Gastroesophageal sphincter (tissue), 4 donors: ENCODE results near the gene SLC2A1. TPM values are rescaled to one million over a fixed set of nuclear protein-coding genes. Genes with fewer than 3 reads are reported as not detected.

Experiments
- ATAC-seq: fragments of 150-250 bp; one replicate; pipeline ENCODE4 v1.9.1; 2016; ENCODE audit warnings: mild to moderate bottlenecking, moderate library complexity
- H3K27ac ChIP-seq, 4 donors: fragments of 200-600 bp; sonication (generic) in 3 of 4; 1 replicate in 3 of 4; 2 replicates in 1 of 4; pipeline ENCODE4 v1.5.1; 2016 to 2019
- H3K27me3 ChIP-seq: fragments of 200-600 bp; sonication (generic); one replicate; pipeline ENCODE4 v1.5.1; 2019
- H3K36me3 ChIP-seq, 2 donors: fragments of 200-600 bp; sonication (generic); one replicate each; pipeline ENCODE4 v1.5.1; 2019; ENCODE audit warnings: control low read depth in 1 of 2
- H3K4me1 ChIP-seq, 3 donors: fragments of 200-600 bp; sonication (generic); 1 replicate in 2 of 3; 2 replicates in 1 of 3; pipeline ENCODE4 v1.5.1; 2016 to 2019; ENCODE audit warnings: control low read depth in 2 of 3
- H3K4me3 ChIP-seq, 2 donors: fragments of 200-600 bp; sonication (generic); one replicate each; pipeline ENCODE4 v1.5.1; 2019; ENCODE audit warnings: mild to moderate bottlenecking in 1 of 2, moderate library complexity in 1 of 2
- H3K9me3 ChIP-seq, 3 donors: fragments of 200-600 bp; sonication (generic); one replicate each; pipeline ENCODE4 v1.5.1; 2017 to 2019; ENCODE audit warnings: control low read depth in 2 of 3
- EP300 ChIP-seq: sonication (generic); formaldehyde crosslinking; IDR thresholded peaks from one replicate; pipeline ENCODE4 v1.6.1; 2017; ENCODE audit warnings: antibody characterized with exemption, mild to moderate bottlenecking
- POLR2A ChIP-seq, 2 donors: fragments of 450-650 bp; IDR thresholded peaks; one replicate each; pipeline ENCODE4 v1.6.1; 2017; ENCODE audit warnings: antibody characterized with exemption in 2 of 2, mild to moderate bottlenecking in 2 of 2, moderate library complexity in 1 of 2
- POLR2AphosphoS5 ChIP-seq: sonication (generic); formaldehyde crosslinking; IDR thresholded peaks from one replicate; pipeline ENCODE4 v1.6.1; 2017; ENCODE audit warnings: antibody characterized with exemption
- WGBS, 2 donors: methylation state at CpG; one replicate each; pipeline ENCODE4 v1.1.5; 2018; ENCODE audit warnings: low coverage in 1 of 2; 5-methylcytosine and 5-hydroxymethylcytosine counted together
- total RNA-seq, 4 donors: library from RNA; depleted of rRNA; stranded (reverse); fragments of >200 nt; gene quantifications; one replicate each; pipeline ENCODE4 v1.1.0, GENCODE V29; 2016
- TF ChIP-seq, protein P1 (sequence below), 4 experiments: fragments of 200-600 bp in 2 of 4; fragments of 450-650 bp in 2 of 4; sonication (generic) in 1 of 4; IDR thresholded peaks; one replicate each; pipeline ENCODE4 v1.5.1; 2017 to 2019; ENCODE audit warnings: antibody characterized with exemption in 4 of 4, mild to moderate bottlenecking in 2 of 4, moderate library complexity in 2 of 4

SLC2A1 gene
- total RNA-seq, 4 donors from 2014 or later = 23.5 to 106 (median 45.9) TPM

- H3K36me3 ChIP-seq = peaks cover 0 to 53% of the 10 kb centered on the region in 2 donors
- H3K27me3 ChIP-seq = no peaks in the 10 kb centered on the region
- H3K4me3 ChIP-seq = no peak overlapping the region
- no peak overlapping the region for H3K27ac ChIP-seq
- no peak for TF ChIP-seq POLR2A (IDR thresholded peaks at IDR 0.05)
- TF ChIP-seq, protein P1, sequence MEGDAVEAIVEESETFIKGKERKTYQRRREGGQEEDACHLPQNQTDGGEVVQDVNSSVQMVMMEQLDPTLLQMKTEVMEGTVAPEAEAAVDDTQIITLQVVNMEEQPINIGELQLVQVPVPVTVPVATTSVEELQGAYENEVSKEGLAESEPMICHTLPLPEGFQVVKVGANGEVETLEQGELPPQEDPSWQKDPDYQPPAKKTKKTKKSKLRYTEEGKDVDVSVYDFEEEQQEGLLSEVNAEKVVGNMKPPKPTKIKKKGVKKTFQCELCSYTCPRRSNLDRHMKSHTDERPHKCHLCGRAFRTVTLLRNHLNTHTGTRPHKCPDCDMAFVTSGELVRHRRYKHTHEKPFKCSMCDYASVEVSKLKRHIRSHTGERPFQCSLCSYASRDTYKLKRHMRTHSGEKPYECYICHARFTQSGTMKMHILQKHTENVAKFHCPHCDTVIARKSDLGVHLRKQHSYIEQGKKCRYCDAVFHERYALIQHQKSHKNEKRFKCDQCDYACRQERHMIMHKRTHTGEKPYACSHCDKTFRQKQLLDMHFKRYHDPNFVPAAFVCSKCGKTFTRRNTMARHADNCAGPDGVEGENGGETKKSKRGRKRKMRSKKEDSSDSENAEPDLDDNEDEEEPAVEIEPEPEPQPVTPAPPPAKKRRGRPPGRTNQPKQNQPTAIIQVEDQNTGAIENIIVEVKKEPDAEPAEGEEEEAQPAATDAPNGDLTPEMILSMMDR (IDR thresholded peaks at IDR 0.05) = no peak
- peaks cover 0 to 23% (median 7%) of the 10 kb centered on the region in 3 donors for H3K4me1 ChIP-seq
- 75% methylated on average over 2 of the region's 11 CpGs; no CpG with 5 or more reads in 1 of the 2 donors for WGBS, 2 donors
- no peaks in the 10 kb centered on the region for H3K9me3 ChIP-seq
- ATAC-seq = no peak
Measured at GRCh38 chr1:42926879-42927242, 31.8 kb downstream of the SLC2A1 start.

GRCh38 chr1:42926235-42926878 lies 32.3 kb downstream of the SLC2A1 start:
- H3K36me3 ChIP-seq = peaks cover 0 to 53% of the 10 kb centered on the region in 2 donors
- no peak for ATAC-seq
- no peaks in the 10 kb centered on the region for H3K9me3 ChIP-seq
- 82 to 84% methylated on average over 4 of the region's 5 CpGs for WGBS, 2 donors
- TF ChIP-seq POLR2AphosphoS5 (no peak), POLR2A (IDR thresholded peaks at IDR 0.05) (no peak), EP300 (no peak)
- TF ChIP-seq, protein P1 (IDR thresholded peaks at IDR 0.05) = no peak
- no peak overlapping the region for H3K4me3 ChIP-seq
- no peaks in the 10 kb centered on the region for H3K27me3 ChIP-seq
- H3K27ac ChIP-seq = no peak overlapping the region
- peaks cover 0 to 21% (median 7%) of the 10 kb centered on the region in 3 donors for H3K4me1 ChIP-seq

DNA sequence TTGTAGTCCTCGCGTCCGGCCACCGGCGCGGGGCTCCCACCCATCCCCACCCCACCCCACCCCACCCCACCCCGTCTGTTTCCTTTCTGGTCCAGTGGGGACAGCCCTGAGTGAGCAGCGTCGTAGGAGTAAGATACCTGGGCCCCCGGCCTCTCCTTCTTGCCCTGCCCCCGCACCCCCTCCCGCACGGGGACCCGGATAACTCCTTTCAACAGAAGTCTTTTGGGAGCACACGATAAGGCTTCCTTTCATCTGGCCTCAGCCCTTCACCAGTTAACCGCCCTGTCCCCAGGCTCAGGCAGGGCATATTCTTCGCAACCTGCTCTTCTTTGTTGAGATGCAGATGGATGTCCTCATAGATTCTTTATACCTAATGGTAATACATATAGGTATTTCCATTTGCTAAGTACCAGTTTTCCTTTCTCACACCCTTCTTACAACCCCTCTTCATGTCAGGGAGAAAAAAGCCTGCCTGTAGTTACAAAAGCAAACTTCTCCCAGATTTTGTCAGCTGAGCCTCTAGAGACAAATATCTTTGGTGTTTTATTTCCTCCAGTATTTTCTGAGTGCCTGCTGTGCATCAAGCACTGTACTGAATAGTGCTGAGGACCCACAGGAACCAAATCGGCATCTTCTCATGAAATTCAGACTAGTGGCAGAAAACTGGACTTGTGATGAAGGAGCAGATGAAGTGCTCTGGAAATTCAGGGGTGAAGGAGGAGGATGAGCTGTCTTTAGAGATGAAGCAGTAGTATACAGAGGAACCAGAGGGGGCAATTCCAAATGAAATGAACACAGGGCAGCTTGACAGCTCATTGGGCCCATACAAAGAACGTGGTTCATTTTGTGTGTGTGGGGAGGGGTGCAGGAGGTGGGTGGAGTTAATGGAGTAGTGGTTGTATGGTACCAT lies 33.6 kb downstream of the SLC2A1 start:
- H3K9me3 ChIP-seq = no peaks in the 10 kb centered on the region
- H3K27me3 ChIP-seq = no peaks in the 10 kb centered on the region
- peak; percentile 14 for ATAC-seq
- H3K27ac ChIP-seq = peak overlapping the region; percentile 73 to 98 (median 97)
- H3K4me3 ChIP-seq = peak overlapping the region; percentile 59 to 84
- 13 to 46% methylated on average over 5 to 9 of the region's 19 CpGs for WGBS, 2 donors
- TF ChIP-seq EP300 (no peak), POLR2A (IDR thresholded peaks at IDR 0.05) (no peak), POLR2AphosphoS5 (no peak)
- TF ChIP-seq, protein P1 (IDR thresholded peaks at IDR 0.05) = no peak
- H3K36me3 ChIP-seq = peaks cover 0 to 45% of the 10 kb centered on the region in 2 donors
- H3K4me1 ChIP-seq = peaks cover 0 to 21% (median 7%) of the 10 kb centered on the region in 3 donors

DNA sequence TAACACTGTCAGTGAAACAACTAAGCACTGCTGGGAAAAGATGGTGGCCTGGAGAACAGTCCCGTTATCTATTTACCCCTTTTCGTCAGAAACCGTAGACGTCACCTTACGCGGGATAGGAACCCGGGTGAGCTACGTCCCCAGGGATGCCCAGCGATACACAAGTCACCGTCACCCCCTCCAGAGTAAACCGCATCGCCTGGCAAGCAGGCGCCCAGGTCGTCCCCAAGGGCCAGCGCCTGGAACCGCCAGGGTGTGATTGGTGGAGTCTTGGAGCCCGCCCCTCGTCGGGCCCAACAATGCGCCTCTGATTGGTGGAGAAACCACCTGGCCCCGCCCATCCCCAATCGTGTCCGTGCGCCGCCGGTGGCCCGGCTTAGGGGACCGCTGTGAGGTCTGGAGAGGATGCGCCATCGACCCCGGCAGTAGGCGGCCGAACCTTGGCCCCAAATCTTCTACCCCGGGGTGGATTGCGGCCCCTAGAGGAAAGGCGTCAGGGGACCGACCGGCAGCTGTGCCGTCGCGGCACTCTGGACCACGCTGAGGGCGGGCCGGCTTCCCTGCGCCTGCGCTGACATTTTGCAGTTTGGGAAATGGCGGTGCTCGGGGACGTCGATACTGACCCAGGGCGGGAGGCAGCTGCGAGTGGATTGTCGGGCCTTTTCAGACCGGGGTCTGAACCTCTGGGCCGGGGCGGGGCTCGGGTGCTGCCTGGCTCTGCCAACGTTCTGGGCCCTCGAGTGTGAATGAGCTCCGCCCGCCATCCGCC lies 34.4 kb downstream of the SLC2A1 start:
- peak; percentile 99 for ATAC-seq
- WGBS, 2 donors = 0% methylated on average over 11 of the region's 62 CpGs; no CpG with 5 or more reads in 1 of the 2 donors

More for the DNA sequence above, 34.4 kb downstream of the SLC2A1 start:
- Histone ChIP-seq H3K4me1 (peaks cover 0 to 21% (median 7%) of the 10 kb centered on the region in 3 donors), H3K27me3 (no peaks in the 10 kb centered on the region), H3K4me3 (peak overlapping the region; percentile 59 to 84), H3K9me3 (no peaks in the 10 kb centered on the region), H3K36me3 (peaks cover 0 to 36% of the 10 kb centered on the region in 2 donors), H3K27ac (peak overlapping the region; percentile 73 to 98 (median 97))
- TF ChIP-seq POLR2AphosphoS5 = no peak
- TF ChIP-seq EP300 = no peak
- peak; percentile 66 to 77 for TF ChIP-seq POLR2A (IDR thresholded peaks at IDR 0.05)
- TF ChIP-seq, protein P1 (IDR thresholded peaks at IDR 0.05) = peak in 2 of 4 experiments; percentile 13 to 19
